Esophagus squamous epithelium (tissue), 4 donors: Measurements from ENCODE around the gene MUSTN1.

Experiments
- CTCF ChIP-seq, 6 experiments: fragments of 450-650 bp in 4 of 6; fragments of 200-600 bp in 2 of 6; sonication (generic) in 2 of 6; IDR thresholded peaks; one replicate each; pipeline ENCODE4 v1.5.1; 2016 to 2019; ENCODE audit warnings: antibody characterized with exemption in 6 of 6, mild to moderate bottlenecking in 4 of 6, moderate library complexity in 4 of 6
- POLR2A ChIP-seq, 4 donors: fragments of 450-650 bp; IDR thresholded peaks; one replicate each; pipeline ENCODE4 v1.6.1; 2017; ENCODE audit warnings: antibody characterized with exemption in 4 of 4, mild to moderate bottlenecking in 4 of 4, moderate library complexity in 3 of 4

GRCh38 chr3:52842424-52842823 lies 7.6 kb upstream of the MUSTN1 start:
- no peak for TF ChIP-seq CTCF (IDR thresholded peaks at IDR 0.05)
- no peak for TF ChIP-seq POLR2A (IDR thresholded peaks at IDR 0.05)
